K562 (cell line): ENCODE measurements around the gene SRP9. TPM values are rescaled to one million over a fixed set of nuclear protein-coding genes. Genes with fewer than 3 reads are reported as not detected.

Experiments used
- CBX5 ChIP-seq: IDR thresholded peaks from 2 replicates; pipeline ENCODE4 v1.6.1; 2014; ENCODE audit warnings: low read depth, borderline replicate concordance
- CHCHD3 ChIP-seq: fragments of 250-450 bp; sonication (Bioruptor Pico); IDR thresholded peaks from 2 replicates; pipeline ENCODE4 v2.1.2; 2022; ENCODE audit warnings: mild to moderate bottlenecking
- FOXJ3 ChIP-seq: sonication (generic); formaldehyde crosslinking; IDR thresholded peaks from 2 replicates; pipeline ENCODE4 v1.4.0; 2020; ENCODE audit warnings: mild to moderate bottlenecking, missing genetic modification reagents
- HLTF ChIP-seq: fragments of 450-650 bp; IDR thresholded peaks from 2 replicates; pipeline ENCODE4 v1.6.1; 2016
- HMG20A ChIP-seq: fragments of 450-650 bp; formaldehyde crosslinking; conservative IDR thresholded peaks from 2 replicates; pipeline ENCODE4 v1.4.0; 2020; ENCODE audit warnings: mild to moderate bottlenecking, mixed read lengths
- MAZ ChIP-seq, 2 experiments: fragments of 450-650 bp in 1 of 2; sonication (generic) in 1 of 2; formaldehyde crosslinking; IDR thresholded peaks in 1 of 2; conservative IDR thresholded peaks in 1 of 2; 2 replicates each; pipeline versions ENCODE4 v1.4.0 to v1.5.0; 2020; ENCODE audit warnings: mild to moderate bottlenecking in 1 of 2, missing genetic modification reagents in 1 of 2
- MTA2 ChIP-seq: fragments of 450-650 bp; IDR thresholded peaks from 2 replicates; pipeline ENCODE4 v1.6.1; 2016; ENCODE audit warnings: low read depth
- NRF1 ChIP-seq, 2 experiments: fragments of 450-650 bp; IDR thresholded peaks in 1 of 2; conservative IDR thresholded peaks in 1 of 2; 2 replicates each; pipeline ENCODE4 v1.6.1; 2014; ENCODE audit warnings: mild to moderate bottlenecking in 2 of 2
- PCBP1 ChIP-seq: fragments of 200-400 bp; formaldehyde crosslinking; IDR thresholded peaks from 2 replicates; pipeline ENCODE4 v1.6.1; 2018; ENCODE audit warnings: mild to moderate bottlenecking, low read depth, low read length; ENCODE audit not compliant: poor library complexity, severe bottlenecking
- REST ChIP-seq, 2 experiments: fragments of 450-650 bp; formaldehyde crosslinking in 1 of 2; IDR thresholded peaks; 2 replicates each; pipeline versions ENCODE4 v1.4.0 to v1.6.1; 2014 to 2020; ENCODE audit warnings: mild to moderate bottlenecking in 2 of 2, borderline replicate concordance in 1 of 2, low read depth in 1 of 2
- TARDBP ChIP-seq: fragments of 450-650 bp; IDR thresholded peaks from 2 replicates; pipeline ENCODE4 v1.6.1; 2016
- TCF3 ChIP-seq: sonication (generic); formaldehyde crosslinking; IDR thresholded peaks from 2 replicates; pipeline ENCODE4 v1.4.0; 2020; ENCODE audit warnings: mild to moderate bottlenecking, missing genetic modification reagents
- ZBTB2 ChIP-seq: fragments of 450-650 bp; IDR thresholded peaks from 2 replicates; pipeline ENCODE4 v1.6.1; 2016; ENCODE audit warnings: antibody characterized with exemption
- ZEB2 ChIP-seq: fragments of 450-650 bp; IDR thresholded peaks from 2 replicates; pipeline ENCODE4 v1.6.1; 2016
- ZFP36 ChIP-seq: fragments of 150-350 bp; IDR thresholded peaks from 2 replicates; pipeline ENCODE4 v1.6.1; 2018; ENCODE audit warnings: low read length, low read depth; ENCODE audit not compliant: partially characterized antibody
- ZNF282 ChIP-seq: sonication (generic); formaldehyde crosslinking; IDR thresholded peaks from 2 replicates; pipeline ENCODE4 v1.8.1; 2023; ENCODE audit warnings: missing genetic modification reagents
- ZNF561 ChIP-seq: fragments of 450-650 bp; formaldehyde crosslinking; conservative IDR thresholded peaks from 2 replicates; pipeline ENCODE4 v1.4.0; 2020; ENCODE audit warnings: mild to moderate bottlenecking, moderate library complexity
- ZNF79 ChIP-seq: fragments of 250-450 bp; sonication (Bioruptor Pico); IDR thresholded peaks from 2 replicates; pipeline ENCODE4 v1.4.0; 2020; ENCODE audit warnings: low read depth, mild to moderate bottlenecking, moderate library complexity
- polyA plus RNA-seq, 8 experiments: library from polyadenylated mRNA; depleted of rRNA in 4 of 8; stranded (reverse) in 5 of 8; unstranded in 3 of 8; fragments of >200 nt; fragmentation: Nextera tagmentation in 2 of 8; fragmentation: Illumina TruSeq in 1 of 8; extraction: Ambion mirVana in 2 of 8; extraction: Trizol in 1 of 8; gene quantifications; 2 replicates each; pipeline versions ENCODE4 v1.2.1 to v1.2.3, GENCODE V29; 2011 to 2014; ENCODE audit warnings: inconsistent platforms in 1 of 8, missing spikeins in 1 of 8
- total RNA-seq, 7 experiments: library from RNA; depleted of rRNA in 6 of 7; stranded (reverse); fragments of >200 nt in 6 of 7; fragmentation: Illumina TruSeq in 2 of 7; extraction: Trizol in 2 of 7; gene quantifications; 2 replicates each; pipeline versions ENCODE4 v1.2.1 to v1.2.3, GENCODE V29; 2011 to 2021; ENCODE audit warnings: low replicate concordance in 1 of 7

The SRP9 gene
- total and polyA plus RNA-seq, 9 of the 15 experiments (the other 6 are each of a cell fraction or from before 2014, with no cell fraction given), result 273 to 1,892 (median 668) TPM

GRCh38 chr1:225754940-225755641 is 22.5 kb upstream of the SRP9 start (continued):
- TF ChIP-seq ZNF79 (no peak), FOXJ3 (no peak), CHCHD3 (CRISPR knock-in tag) (no peak), MAZ (CRISPR knock-in tag; conservative IDR thresholded peaks at IDR 0.05 in 1 of 2, IDR thresholded peaks at IDR 0.05 in 1 of 2) (no peak), ZNF282 (CRISPR knock-in tag) (no peak), MTA2 (no peak), HMG20A (CRISPR knock-in tag) (no peak), ZEB2 (no peak), ZNF561 (no peak), NRF1 (conservative IDR thresholded peaks at IDR 0.05 in 1 of 2, IDR thresholded peaks at IDR 0.05 in 1 of 2) (no peak), TCF3 (no peak), CBX5 (no peak), REST (IDR thresholded peaks at IDR 0.05; ENCODE audit: borderline replicate concordance) (no peak), REST (CRISPR knock-in tag; IDR thresholded peaks at IDR 0.05; ENCODE audit: low read depth) (no peak), HLTF (no peak), ZBTB2 (no peak), PCBP1 (no peak), ZFP36 (peak; percentile 81), TARDBP (no peak)
